ENCODE data around the gene RIBC2. TPM values are rescaled to one million over a fixed set of nuclear protein-coding genes. Genes with fewer than 3 reads are reported as not detected.

The RIBC2 gene
- total RNA-seq, 2 donors from 2014 or later = not detected

GRCh38 chr22:45413013-45413367 is 503 bp upstream of the RIBC2 start:
- Histone ChIP-seq H3K36me3 (no peaks in the 10 kb centered on the region), H3K9me3 (no peaks in the 10 kb centered on the region), H3K27me3 (no peaks in the 10 kb centered on the region), H3K4me1 (peaks cover 0 to 6% of the 10 kb centered on the region in 2 donors), H3K27ac (no peak overlapping the region), H3K4me3 (peak overlapping the region in 1 of 2 donors; percentile 50)
- no peak for DNase-seq (ENCODE audit: low spot score)
- no peak for TF ChIP-seq CTCF (IDR thresholded peaks at IDR 0.05)

- Histone ChIP-seq H3K36me3 (no peaks in the 10 kb centered on the region), H3K4me3 (no peak overlapping the region), H3K9me3 (no peaks in the 10 kb centered on the region), H3K27ac (no peak overlapping the region), H3K4me1 (peaks cover 0 to 3% of the 10 kb centered on the region in 2 donors), H3K27me3 (no peaks in the 10 kb centered on the region)
- DNase-seq (ENCODE audit: low spot score) = no peak
- TF ChIP-seq CTCF (IDR thresholded peaks at IDR 0.05) = no peak
Observed at GRCh38 chr22:45418056-45418769, 4.7 kb downstream of the RIBC2 start.

- H3K4me3 ChIP-seq = no peak overlapping the region
- H3K36me3 ChIP-seq = no peaks in the 10 kb centered on the region
- TF ChIP-seq CTCF (IDR thresholded peaks at IDR 0.05) = no peak
Observed at GRCh38 chr22:45418770-45419138, 5.3 kb downstream of the RIBC2 start.

GRCh38 chr22:45420011-45420410 is 6.5 kb downstream of the RIBC2 start:
- Histone ChIP-seq H3K9me3 (no peaks in the 10 kb centered on the region), H3K4me3 (no peak overlapping the region), H3K27ac (no peak overlapping the region), H3K27me3 (no peaks in the 10 kb centered on the region), H3K4me1 (no peaks in the 10 kb centered on the region), H3K36me3 (no peaks in the 10 kb centered on the region)
- no peak for TF ChIP-seq CTCF (IDR thresholded peaks at IDR 0.05)
- no peak for DNase-seq (ENCODE audit: low spot score)

More at GRCh38 chr22:45418770-45419138, 5.3 kb downstream of the RIBC2 start:
- Histone ChIP-seq H3K4me1 (no peaks in the 10 kb centered on the region), H3K27ac (no peak overlapping the region), H3K9me3 (no peaks in the 10 kb centered on the region), H3K27me3 (no peaks in the 10 kb centered on the region)
- DNase-seq (ENCODE audit: low spot score) = no peak

- no peaks in the 10 kb centered on the region for H3K36me3 ChIP-seq
- no peak for DNase-seq (ENCODE audit: low spot score)
- H3K4me1 ChIP-seq = no peaks in the 10 kb centered on the region
- H3K9me3 ChIP-seq = no peaks in the 10 kb centered on the region
- no peak for TF ChIP-seq CTCF (IDR thresholded peaks at IDR 0.05)
- no peaks in the 10 kb centered on the region for H3K27me3 ChIP-seq
- no peak overlapping the region for H3K4me3 ChIP-seq
- H3K27ac ChIP-seq = no peak overlapping the region
Observed at GRCh38 chr22:45420539-45420938, 7.0 kb downstream of the RIBC2 start.

Measured in right atrium auricular region (tissue), 2 donors.